ENCODE results near the gene CCDC149.
"Not testable (repeated sequence)": the region's sequence is repeated elsewhere in the genome, so short reads cannot be mapped to it uniquely, and the experiment has no call there.

Gene CCDC149

DNA sequence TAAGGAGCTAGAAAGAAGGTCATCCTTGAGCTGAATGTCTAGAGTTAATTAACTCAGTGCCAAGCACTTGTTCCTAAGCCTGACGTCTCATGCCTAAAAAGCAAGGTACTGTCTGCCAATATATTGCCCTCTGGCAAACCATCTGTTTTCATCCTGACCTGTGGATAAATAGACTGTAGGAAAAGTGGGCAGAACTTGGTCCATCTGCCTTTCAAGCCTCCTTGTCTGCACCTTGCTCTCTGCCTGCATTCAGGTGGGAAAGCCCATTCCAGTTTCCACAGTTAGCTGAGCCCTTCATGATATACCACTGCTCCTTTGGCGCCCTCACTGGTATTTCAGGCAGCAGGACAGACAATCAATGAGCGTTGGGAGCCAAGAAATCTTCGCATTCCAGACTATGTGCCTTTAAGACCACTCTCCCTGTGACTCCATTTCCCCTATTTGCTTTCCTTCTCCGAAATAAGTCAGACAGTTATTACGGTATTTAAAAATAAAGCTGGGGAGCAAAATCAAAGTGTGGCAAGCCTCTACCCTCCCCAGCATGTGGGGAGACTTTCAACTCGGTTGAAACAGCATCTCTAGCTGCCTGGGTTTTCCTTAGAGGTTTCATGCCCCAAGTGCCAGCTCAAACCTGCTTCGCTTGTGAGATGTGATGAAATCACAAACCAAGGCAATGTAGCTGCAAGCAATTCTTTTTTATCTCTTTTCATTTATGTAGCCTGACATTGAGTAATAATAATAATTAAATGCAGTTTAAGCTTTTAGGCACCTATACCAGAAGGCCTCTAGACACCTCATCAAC, 2.5 kb upstream of the CCDC149 start:
- DNase-seq: peak; percentile 16

DNA sequence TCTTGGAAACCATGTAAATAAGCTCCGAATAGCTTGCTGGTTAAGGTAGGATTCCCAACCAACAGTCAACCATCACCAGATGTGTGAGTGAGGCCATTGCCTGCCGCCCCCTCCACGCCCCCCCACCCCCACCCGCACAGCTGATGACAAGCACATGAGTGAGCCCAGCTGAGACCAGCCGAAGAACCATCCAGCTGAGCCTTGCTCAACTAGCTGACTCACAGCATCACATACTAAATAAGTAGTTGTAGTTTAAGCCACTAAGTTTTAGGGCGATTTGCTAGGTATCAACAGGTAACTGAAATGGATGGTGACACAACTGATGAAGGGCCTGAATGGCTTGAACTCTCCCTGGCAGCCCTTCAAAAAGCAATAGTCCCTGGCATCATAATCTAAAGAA, 1.6 kb upstream of the CCDC149 start:
- DNase-seq: no peak

DNA sequence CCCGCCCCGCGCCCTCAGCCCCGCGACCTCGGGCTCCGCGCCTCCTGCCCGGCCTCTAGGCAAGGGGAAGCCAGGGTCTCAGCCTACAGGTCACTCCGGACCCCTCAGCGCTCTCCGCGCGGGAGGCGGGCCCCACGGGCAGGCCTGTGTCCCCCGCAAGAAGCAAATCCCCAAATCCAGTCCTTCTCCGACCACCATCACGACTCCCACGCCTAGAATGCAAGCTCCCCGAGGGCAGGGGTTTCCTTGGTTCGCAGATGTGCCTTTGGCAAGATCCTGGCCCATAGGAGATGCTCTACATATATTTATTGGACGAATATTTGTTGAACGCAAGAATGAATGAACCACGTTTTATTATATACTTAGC, 260 bp upstream of the CCDC149 start:
- no peak for DNase-seq

DNA sequence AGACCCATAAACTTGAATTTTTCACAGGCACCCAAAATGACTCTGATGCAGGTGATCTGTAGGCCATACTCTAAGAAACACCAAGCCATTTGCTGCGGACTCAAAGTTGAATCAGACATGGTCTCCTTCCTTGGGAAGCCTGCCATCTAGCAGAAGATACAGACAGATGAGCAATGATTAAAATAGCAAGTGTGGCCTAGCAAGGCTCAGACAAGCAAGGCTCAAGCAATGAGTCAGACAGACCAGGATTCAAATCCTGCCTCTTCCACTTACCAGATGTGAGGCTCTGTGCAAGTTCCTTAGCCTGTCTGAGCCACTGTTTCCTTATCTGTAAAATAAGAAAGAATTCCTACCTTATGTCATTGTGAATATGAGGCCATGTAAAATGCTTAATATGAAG, 2.3 kb downstream of the CCDC149 start:
- no peak for DNase-seq

DNA sequence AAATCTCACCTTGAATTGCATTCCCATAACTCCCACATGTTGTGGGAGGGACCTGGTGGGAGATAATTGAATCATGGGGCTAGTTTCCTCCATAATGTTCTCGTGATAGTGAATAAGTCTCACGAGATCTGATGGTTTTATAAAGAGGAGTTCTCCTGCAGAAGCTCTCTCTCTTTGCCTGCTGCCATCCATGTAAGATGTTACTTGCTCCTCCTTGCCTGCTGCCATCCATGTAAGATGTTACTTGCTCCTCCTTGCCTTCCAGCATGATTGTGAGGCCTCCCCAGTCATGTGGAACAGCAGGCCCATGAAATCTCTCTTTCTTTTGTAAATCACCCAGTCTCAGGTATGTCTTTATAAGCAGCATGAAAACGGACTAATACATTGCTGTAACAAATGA, 3.2 kb downstream of the CCDC149 start:
- not testable (repeated sequence) for DNase-seq

DNA sequence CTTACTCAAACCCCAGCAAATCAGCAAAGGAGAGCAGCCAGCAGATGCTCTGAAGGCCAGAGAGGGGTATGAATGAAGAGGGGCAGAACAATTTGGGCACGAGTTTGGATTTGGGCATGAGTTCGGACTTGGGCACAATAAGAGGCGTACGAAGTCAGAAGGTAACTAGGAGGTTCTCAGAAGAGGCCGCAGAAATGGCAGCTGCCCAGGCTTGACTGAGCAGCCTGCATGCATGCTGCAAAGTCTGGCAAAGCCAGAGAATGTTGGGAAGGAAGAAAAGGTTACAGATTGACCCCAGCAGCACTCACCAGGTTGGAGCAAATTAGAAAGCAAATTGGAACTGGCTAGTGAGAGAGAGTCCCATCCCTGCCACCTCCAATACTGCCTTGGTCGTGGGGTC, 15.2 kb downstream of the CCDC149 start:
- DNase-seq: no peak

DNA sequence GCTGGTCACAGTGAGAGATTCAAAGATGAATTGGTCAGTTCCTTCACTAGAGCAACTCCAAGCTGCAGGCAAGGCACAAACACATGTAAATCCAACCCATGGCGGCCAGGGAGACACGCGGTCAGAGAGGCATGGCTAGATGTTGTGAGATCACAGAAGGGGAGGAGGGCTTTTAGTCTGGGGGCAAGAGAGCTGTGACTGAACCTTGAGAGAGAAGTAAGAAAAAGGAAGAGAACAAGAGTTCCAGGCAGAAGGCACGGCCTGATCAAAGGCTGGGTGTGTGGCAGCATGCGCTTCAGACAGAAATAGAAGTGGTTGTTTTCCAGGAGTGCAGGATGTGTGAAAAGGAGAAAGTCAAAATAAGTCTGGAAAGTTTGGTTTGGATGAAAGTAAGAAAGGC, 15.9 kb downstream of the CCDC149 start:
- DNase-seq: no peak

DNA sequence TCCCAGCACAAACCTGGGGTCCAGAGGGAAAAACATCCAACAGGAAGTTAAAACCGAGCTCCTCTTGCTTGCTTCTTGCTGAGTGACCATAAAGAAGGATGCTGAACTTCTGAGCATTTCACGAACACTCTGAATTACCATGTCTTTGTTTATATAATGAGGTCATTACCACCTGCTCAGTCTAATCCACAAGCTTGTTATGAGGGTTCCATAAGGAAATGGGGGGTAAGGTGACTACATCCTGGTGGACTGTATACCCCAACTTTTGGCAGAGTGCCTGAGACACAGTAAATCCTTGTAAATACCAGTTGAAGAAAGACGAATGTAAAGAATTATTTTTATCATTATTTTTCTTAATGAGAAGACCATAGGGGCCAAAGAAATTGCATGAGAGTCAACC, 16.8 kb downstream of the CCDC149 start:
- no peak for DNase-seq

DNA sequence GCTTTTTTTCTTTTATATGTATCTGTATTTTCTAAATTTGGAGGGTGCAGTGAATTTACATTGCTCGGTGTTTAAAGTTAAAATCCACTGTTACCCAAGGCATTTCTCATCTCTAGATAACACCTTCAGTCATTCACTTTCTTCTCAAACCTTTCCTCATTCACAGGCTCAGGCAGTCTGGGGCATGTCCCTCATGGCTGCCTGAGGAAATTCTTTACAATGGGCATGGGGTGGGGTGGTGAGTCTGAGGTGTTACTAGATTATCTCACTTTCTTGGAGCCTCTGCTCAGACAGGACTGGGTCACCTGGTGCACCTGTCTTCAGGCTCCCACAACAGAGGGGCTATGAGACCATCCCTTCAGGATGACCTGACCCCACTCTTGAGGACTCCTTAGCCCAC, 17.4 kb downstream of the CCDC149 start:
- no peak for DNase-seq

DNA sequence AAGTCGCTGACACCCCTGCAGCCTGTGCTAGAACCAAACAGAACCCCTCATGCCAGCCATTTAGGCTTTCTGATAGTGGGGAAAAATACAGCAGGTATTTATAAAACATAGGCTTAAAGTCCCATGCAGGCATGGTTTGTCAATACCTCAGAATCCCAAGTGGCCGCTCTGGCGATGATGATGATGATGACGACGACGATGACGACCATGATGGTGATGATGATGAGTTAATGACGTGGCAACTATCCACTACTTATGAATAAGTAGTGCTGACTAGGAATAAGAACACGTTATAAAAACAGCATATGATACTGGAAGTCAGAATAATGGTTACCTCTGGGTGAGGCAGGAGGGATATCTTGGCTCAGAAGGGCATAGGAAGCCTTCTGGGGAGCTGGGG, 18.0 kb downstream of the CCDC149 start:
- no peak for DNase-seq

DNA sequence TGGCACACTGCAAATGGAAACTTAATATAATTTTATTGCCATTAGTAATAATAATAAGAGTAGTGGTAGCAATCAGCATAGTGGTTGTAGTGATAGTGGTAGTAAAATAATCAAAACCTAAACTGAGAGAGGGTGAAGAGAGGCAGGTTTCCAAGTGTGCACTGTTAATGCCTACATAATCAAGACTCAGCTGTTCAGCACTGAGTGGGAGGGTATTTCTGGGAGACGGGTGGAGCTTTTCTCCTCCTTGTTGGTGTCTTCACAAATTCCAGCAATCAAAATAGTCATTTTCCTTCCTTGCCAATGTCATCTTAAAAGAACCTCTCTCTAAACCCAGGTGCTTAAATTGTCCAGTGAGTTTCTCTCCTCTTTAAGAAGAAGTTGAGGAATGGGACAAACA, 18.6 kb downstream of the CCDC149 start:
- no peak for DNase-seq

DNA sequence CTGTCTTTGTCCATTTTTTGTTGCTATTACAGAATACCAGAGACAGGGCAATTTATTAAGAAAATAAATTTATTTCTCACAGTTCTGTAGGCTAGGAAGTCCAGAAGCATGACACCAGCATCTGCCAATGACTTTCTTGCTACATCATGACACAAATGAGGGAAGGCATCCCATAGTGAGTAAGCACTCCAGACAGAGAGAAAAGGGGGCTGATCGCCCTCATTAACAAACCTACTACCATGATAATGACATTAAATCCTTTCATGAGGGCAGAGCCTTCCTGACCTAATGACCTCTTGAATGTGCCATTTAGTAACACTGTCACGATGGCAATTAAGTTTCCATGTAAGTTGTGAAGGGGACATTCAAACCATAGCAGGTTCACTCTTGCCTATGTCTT, 20.1 kb downstream of the CCDC149 start:
- no peak for DNase-seq

DNA sequence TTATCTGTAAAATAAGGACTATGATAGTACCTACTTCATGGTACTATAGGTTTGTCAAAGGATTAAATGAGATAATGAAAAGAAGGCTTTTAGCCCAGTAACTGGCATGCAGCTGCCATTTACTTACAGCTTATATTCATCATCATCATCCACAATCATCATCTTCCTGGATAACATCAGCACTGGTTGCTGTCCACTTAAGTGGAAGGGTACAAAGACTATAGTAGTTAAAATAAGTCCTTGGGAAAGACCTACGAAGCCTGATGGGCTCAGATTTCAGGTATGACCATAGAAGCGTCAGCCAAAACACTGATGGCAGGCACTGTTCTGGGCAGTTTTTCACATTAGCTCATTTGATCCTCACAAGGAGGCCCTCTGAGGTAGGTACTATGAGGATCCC, 20.6 kb downstream of the CCDC149 start:
- DNase-seq: no peak

DNA sequence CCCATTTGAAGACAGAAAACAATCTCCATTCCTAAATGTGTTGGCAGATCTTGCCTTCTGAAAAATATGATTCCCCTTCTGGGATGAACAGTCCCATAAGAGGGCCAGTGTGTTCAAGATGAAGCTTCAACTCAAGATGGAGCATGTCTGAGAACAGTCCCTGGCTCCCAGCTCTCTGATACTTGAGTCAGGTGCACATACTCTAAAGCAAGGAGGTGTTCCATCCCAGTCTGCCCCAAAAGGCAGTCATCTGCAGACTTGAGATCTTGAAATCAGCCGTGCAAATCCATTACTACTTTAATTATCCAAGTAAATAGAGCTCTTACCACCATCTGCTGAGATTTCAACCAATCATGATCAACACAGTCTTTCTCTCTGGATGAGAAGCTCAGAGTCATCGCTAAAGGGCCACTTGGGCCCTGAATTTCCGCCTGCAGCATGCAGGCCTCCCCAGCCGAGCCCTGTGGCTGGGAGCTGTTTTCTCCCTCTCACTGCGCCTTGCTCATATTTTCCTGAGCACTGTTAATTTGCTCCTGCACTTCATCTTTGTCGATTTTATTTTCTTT, 22.2 kb downstream of the CCDC149 start:
- DNase-seq: no peak

DNA sequence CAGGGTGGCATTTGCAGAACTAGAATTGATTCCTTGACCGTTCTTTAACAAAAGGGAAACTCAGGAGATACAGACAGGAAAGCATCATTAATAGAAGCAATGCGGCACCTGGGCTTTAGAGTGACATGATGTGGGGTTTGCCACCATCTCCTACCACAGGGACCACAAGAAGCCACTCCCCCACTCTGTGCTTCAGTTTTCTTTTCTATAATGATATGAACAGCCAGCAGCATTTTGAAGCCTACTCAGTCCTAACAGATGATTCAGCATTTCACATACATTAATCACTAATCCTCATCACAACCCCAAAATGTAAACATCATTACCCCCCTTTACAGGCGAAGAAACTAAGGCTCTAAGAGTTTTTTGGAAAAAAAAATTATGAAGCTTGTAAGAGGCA, 22.9 kb downstream of the CCDC149 start:
- no peak for DNase-seq

DNA sequence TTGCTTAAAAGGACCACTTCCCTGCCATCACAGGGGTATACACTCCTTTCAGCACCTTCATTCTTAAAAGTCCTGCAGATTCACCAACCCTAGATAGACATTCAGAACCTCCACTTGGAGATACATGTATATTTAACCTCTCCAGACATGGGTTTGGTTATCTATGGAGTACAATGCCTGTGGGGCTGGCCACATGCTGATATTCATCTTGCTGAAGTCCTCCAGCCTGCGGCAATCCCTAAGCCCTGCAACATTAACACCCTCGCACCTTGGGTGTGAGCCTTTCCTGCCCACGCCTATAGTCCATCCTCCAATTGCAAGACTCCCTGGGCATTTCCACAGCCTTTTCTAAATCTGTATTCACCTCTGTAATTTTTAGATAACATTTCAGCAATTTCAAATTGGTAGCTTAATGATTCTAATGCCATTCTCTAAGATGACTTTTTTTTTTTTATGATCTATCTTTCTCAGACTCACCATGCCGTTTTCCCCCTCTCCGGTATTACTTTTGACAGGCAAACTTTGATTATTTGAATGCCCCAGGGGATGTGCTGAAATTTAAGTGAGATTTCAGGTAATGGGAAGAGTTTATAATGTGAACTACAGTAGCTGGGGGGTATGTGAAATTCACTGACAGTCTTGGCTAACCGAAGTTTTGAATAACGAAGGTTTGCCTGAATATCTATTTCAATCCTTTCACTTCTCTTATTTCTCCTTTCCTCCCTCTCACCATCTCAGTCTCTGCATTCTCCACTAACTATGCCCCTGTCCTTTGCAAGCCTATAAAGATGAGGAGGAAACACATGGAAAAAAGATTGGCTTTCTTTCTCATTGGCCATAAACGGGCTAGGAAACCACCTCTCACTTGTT, 24.1 kb downstream of the CCDC149 start:
- no peak for DNase-seq

DNA sequence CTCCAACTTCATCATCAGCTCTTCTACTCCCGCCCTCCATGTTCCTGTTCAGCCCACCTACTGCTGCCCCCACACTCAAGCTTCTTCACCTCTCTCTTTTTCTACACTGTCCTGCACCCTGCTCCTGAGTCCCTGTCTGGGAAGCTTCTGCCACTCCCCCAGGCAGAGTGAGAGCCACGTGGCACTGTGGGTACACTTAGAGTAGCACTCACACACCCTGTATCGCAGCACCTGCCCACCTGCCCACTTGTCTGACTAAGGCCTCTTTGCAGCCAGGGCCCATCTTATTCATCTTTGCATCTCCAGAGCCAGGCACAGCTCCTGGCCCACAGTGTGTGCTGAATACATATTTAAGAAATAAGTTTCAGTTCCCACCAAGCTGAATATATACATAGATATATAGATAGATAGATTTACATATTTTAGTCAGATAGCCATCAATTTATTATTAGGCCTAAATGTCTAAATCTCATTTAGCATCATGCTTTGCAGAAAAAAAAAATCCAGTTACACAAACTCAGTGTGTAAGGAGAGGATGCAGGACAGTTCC, 24.9 kb downstream of the CCDC149 start:
- DNase-seq: no peak

DNA sequence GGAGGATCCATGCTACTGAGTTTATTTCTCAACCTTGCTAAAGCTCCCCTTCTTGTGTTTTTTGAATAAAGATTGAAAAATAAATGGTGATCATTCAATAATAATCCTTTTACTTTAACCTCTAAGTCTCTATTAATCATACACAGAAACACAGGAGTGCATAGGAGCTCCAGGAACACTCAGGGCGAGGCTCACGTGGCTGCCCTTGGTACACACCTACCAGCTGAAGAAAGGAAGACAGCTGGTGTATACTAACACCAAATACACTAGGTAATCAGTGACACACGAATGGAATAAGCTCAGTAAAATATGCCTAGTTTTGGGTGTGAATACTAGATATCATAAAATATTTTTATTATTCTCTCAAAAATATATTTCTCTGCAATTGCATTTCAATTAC, 26.2 kb downstream of the CCDC149 start:
- DNase-seq: no peak

DNA sequence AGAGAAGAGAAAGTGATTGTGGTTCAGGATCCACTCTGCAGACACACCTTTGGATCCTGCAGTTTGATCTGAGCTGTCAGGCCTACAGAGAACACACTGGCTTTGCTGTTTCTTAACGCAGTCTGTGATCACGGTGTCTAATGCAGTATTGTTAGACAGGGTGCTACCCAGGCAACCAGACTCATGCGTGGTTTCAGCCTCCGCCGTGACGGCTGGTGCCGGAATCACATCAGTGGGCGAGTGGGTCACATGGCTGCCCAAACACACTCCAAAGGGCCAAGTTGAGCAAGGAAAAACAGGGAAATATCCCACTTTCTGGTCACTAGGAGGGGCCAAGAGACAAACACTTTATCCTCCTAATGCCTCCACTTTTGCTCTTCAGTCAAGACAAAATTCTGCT, 27.5 kb downstream of the CCDC149 start:
- no peak for DNase-seq

DNA sequence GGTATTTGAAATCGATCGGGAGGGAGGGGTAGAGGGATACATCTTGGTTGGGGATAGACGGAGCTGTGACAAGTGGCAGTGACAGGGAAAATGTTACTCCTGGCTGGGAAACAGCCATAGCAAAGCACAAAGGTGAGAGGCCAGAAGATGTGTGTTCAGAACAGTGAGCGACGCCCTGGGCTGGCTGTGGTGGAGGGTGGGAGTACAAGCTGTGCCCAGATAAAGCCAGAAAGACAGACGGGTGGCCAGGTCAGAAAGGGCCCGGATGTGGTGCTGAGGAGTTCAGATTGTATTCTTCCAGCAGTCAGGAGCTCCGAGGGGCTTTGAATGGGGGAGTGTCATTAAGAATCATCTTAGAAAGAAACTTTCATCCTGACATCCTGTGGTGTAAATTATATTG, 27.9 kb downstream of the CCDC149 start:
- DNase-seq: no peak

DNA sequence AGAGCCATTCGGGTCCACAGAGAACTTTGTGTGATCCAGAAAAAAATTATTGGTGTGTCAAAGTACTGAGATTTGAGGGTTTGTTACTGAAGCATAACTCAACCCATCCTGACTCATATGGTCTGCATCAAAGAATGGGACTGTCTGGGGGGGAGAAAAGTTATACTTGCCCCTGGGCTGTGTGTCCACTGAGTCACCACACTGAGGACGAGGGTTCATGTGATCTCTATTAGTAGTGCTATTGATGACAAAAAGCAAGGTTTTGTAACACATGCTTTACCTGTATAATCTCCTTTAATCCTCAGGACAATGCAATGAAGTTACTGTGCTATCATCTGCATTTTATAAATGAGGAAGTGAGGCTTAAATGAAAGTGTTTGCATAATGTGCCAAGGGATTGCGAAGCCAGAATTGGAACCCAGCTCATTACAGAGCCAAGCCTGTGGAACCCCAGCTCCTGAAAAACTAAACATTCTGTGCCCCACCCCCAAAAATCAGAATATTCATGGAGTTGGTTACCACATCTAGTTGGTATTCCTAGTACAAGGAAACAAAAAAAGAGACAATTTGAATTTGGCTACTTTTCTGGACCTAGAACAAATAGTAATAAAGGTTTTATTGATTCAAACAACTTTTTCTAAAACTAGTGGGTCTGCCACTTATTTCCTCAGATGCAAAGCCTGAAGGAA, 31.2 kb downstream of the CCDC149 start:
- no peak for DNase-seq

DNA sequence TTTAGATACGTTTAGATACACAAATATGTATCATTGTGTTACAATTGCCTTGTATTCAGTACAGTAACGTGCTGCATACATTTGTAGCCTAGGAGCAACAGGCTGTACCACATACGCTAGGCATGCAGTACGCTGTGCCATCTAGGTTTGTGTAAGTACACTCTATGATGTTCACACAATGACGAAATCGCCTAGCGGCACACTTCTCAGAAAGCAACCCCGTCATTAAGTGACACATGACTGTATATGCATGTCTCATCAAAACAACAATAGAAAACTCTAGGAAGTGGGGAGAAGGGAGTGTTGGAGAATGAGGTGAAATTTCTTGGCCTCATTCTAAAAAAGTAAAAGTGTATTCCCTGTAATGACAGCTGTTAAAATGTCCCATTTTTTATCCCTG, 32.7 kb downstream of the CCDC149 start:
- DNase-seq: no peak

DNA sequence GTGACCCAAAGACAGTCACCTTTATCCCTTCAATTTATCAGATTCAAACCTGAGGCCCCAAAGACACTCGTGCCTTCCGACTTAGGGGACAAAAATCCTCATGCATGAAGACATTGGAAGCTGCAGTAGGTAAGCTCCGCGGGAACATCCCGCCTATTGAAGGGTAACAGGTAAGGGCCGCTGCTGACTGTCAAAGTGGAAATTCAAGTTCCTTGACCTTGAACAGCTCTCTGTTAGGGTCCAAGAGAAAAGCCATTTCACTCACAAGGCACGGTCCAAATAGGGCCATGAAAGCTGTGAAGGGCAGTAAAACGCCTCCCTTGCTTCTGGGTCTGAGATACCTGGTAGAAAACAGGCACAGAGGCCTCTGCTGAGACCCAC, 34.2 kb downstream of the CCDC149 start:
- DNase-seq: no peak

All from NCI-H345 (cell line).